NT2/D1 (cell line): ENCODE measurements around the gene NR2E3.

ENCODE experiments used
- DNase-seq: peaks from one replicate; pipeline ENCODE4 v3.0.0-alpha.2; 2011; ENCODE audit warnings: low read depth, low spot score
- H3K27me3 ChIP-seq: 2 replicates; pipeline ENCODE4 v1.6.0; 2011; ENCODE audit warnings: mild to moderate bottlenecking; ENCODE audit not compliant: insufficient read length, insufficient read depth
- H3K36me3 ChIP-seq: 2 replicates; pipeline ENCODE4 v1.6.1; 2011; ENCODE audit warnings: mild to moderate bottlenecking, low read length, mixed read lengths; ENCODE audit not compliant: insufficient read depth, insufficient read length
- H3K4me1 ChIP-seq: 2 replicates; pipeline ENCODE4 v1.5.1; 2011; ENCODE audit not compliant: insufficient read depth, insufficient read length
- H3K4me3 ChIP-seq: 2 replicates; pipeline ENCODE4 v1.5.1; 2011; ENCODE audit warnings: low read depth; ENCODE audit not compliant: insufficient read length
- H3K9ac ChIP-seq: 2 replicates; pipeline ENCODE4 v1.6.0; 2011; ENCODE audit warnings: low read depth; ENCODE audit not compliant: insufficient read length
- H3K9me3 ChIP-seq: 2 replicates; pipeline ENCODE4 v1.5.1; 2011; ENCODE audit warnings: mild to moderate bottlenecking, low read length; ENCODE audit not compliant: insufficient read depth
- SUZ12 ChIP-seq: IDR thresholded peaks from 2 replicates; pipeline ENCODE4 v1.6.1; 2011; ENCODE audit not compliant: insufficient read length, insufficient read depth; ENCODE audit errors: extremely low read depth
- YY1 ChIP-seq: IDR thresholded peaks from 2 replicates; pipeline ENCODE4 v1.6.1; 2011; ENCODE audit not compliant: insufficient read length, insufficient read depth
- ZNF274 ChIP-seq: IDR thresholded peaks from 2 replicates; pipeline ENCODE4 v1.6.1; 2011; ENCODE audit warnings: mild to moderate bottlenecking, low read depth, low read length

The NR2E3 gene

DNA sequence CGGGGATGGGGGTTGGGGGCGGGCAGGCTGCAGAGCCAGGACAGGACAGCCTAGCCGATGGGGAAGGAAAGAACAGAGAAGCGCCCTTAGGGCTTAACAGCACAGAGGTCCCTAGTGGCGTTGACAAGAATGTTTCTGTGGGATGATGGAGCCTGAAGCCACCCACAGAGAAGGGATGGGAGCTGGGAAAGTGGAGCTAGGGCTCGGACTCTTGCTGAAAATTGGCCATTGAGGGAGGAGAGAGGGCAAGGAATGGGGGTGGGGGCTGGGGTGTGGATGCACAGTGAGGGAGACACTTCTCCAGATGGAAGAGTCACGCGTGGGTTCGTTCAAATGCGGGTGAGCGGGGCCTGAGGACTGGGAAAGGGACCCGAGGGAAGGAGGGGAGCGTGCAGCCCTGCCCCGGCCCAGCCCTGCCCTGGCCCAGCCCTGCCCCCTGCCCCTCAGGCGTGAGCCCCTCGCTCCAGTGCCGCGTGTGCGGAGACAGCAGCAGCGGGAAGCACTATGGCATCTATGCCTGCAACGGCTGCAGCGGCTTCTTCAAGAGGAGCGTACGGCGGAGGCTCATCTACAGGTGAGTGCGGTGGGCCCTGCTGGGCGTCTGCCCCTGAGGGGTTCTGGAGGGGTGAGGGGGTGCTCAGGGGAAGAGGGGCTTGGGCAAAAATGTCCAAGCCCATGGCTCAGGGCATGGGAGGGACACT lies 832 bp downstream of the NR2E3 start:
- Histone ChIP-seq H3K9ac (no peak overlapping the region), H3K27me3 (no peaks in the 10 kb centered on the region), H3K4me3 (no peak overlapping the region), H3K36me3 (no peaks in the 10 kb centered on the region), H3K4me1 (peaks cover 18% of the 10 kb centered on the region), H3K9me3 (no peaks in the 10 kb centered on the region)
- no peak for DNase-seq
- TF ChIP-seq ZNF274 (no peak), SUZ12 (no peak), YY1 (no peak)

DNA sequence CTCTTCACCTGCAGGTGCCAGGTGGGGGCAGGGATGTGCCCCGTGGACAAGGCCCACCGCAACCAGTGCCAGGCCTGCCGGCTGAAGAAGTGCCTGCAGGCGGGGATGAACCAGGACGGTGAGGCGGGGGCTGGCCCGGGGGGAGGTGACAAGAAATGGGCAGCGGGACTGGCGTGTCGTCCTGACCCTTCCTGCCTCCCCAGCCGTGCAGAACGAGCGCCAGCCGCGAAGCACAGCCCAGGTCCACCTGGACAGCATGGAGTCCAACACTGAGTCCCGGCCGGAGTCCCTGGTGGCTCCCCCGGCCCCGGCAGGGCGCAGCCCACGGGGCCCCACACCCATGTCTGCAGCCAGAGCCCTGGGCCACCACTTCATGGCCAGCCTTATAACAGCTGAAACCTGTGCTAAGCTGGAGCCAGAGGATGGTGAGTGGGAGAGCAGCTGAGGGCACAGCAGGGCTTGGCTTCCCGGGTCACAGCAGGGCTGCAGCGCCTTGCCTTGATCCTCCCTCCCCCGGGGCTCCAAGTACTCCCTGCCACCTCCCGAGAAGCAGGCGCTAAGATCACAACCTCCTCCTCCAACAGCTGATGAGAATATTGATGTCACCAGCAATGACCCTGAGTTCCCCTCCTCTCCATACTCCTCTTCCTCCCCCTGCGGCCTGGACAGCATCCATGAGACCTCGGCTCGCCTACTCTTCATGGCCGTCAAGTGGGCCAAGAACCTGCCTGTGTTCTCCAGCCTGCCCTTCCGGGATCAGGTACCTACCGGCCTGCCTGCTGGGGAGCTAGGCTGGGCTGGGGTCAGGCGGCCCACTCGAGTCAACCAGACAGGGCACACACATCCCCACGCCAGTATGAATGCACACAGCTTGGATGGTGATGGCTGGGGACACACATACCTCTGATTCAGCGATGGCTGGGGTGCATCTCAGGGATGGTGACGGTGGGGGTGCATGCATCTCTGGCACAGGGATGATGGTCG lies 1.7 kb downstream of the NR2E3 start:
- Histone ChIP-seq H3K9ac (no peak overlapping the region), H3K4me1 (peaks cover 16% of the 10 kb centered on the region)

DNA sequence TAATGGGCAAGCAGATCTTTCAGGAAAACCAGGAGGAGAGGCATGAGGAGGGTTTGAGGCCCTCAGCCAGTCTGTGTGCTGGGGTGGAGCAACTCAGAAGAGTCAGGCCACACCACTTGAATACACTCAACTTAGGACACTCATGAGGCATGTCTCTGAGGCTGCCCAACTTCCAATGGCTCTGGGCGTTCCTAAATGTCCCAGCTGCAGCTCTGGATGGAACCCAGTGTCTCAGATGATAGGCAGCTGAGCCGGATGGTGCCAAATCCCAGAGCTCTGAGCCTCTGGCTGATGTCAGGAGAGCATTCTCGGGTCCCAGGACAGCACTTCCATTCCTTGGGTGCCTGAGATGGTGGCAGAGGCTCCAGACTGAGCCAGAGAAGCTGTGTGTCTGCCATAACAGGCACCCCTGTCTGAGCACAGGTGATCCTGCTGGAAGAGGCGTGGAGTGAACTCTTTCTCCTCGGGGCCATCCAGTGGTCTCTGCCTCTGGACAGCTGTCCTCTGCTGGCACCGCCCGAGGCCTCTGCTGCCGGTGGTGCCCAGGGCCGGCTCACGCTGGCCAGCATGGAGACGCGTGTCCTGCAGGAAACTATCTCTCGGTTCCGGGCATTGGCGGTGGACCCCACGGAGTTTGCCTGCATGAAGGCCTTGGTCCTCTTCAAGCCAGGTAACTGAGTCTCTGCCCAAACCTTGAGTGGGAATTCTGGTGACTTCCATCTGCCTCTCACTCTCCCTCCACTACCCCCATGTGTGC lies 2.8 kb downstream of the NR2E3 start:
- Histone ChIP-seq H3K4me1 (peaks cover 7% of the 10 kb centered on the region), H3K4me3 (no peak overlapping the region), H3K9ac (no peak overlapping the region), H3K27me3 (no peaks in the 10 kb centered on the region), H3K36me3 (no peaks in the 10 kb centered on the region), H3K9me3 (no peaks in the 10 kb centered on the region)
- TF ChIP-seq YY1 (no peak), ZNF274 (no peak), SUZ12 (no peak)
- DNase-seq: no peak

More for the DNA sequence above, 1.7 kb downstream of the NR2E3 start:
- DNase-seq: no peak
- TF ChIP-seq YY1 (no peak), ZNF274 (no peak), SUZ12 (no peak)
- no peaks in the 10 kb centered on the region for H3K27me3 ChIP-seq
- H3K9me3 ChIP-seq: no peaks in the 10 kb centered on the region
- no peak overlapping the region for H3K4me3 ChIP-seq
- no peaks in the 10 kb centered on the region for H3K36me3 ChIP-seq

DNA sequence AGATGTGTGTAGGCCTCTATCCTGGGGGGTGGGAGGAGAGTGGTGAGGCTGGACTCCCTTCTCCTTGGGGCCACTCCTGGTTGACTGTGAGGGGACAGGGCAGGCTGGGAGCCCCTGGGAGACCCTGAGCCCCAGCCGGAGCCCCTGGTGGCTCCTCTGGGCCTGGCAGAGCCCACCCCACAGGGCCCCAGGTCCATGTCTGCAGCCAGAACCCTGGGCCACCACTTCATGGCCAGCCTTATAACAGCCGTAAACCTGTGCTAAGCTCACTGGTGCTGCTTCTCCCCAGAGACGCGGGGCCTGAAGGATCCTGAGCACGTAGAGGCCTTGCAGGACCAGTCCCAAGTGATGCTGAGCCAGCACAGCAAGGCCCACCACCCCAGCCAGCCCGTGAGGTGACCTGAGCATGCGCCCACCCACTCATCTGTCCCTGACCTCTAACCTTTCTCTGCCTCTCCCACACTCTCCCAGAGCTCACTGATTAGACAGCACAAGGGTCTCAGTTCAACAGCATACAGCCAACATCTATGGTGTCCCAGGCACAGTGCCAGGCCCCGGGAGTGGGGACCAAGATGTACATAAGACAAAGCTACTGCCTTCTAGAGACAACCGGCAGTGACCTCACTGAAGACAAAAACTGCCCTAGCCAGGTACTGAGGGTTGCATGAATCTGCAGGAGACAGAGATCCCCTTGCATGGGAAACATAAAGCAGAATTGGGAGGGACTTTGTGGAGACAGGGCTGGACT lies 3.5 kb downstream of the NR2E3 start:
- TF ChIP-seq SUZ12 (no peak), ZNF274 (no peak), YY1 (no peak)
- Histone ChIP-seq H3K27me3 (no peaks in the 10 kb centered on the region), H3K4me1 (peaks cover 6% of the 10 kb centered on the region)

DNA sequence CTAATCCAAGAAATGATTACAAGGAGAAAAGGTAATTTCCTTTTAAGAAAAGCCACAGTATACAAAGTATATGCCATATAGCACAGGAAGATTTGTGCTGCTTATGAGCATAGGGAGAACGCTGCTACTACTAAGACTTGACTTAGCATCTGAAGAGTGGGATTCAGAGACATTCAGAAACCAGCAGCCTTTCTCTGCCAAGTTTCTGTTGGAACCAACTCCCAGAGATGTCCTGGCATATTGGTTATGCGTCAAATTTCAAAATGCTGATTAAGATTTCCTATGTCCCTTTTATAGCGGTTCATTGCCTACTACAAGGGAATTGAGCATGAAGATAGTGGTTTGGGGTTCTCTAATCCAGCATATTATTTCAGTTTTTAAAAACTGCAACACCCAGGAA lies 4.9 kb downstream of the NR2E3 start:
- Histone ChIP-seq H3K27me3 (no peaks in the 10 kb centered on the region), H3K4me3 (no peak overlapping the region), H3K36me3 (no peaks in the 10 kb centered on the region), H3K9ac (no peak overlapping the region), H3K9me3 (peaks cover 10% of the 10 kb centered on the region), H3K4me1 (peaks cover 4% of the 10 kb centered on the region)
- DNase-seq: no peak
- TF ChIP-seq YY1: no peak
- no peak for TF ChIP-seq ZNF274
- TF ChIP-seq SUZ12: no peak

More for the DNA sequence above, 3.5 kb downstream of the NR2E3 start:
- H3K9ac ChIP-seq: no peak overlapping the region
- DNase-seq: no peak
- no peak overlapping the region for H3K4me3 ChIP-seq
- H3K9me3 ChIP-seq: no peaks in the 10 kb centered on the region
- no peaks in the 10 kb centered on the region for H3K36me3 ChIP-seq

DNA sequence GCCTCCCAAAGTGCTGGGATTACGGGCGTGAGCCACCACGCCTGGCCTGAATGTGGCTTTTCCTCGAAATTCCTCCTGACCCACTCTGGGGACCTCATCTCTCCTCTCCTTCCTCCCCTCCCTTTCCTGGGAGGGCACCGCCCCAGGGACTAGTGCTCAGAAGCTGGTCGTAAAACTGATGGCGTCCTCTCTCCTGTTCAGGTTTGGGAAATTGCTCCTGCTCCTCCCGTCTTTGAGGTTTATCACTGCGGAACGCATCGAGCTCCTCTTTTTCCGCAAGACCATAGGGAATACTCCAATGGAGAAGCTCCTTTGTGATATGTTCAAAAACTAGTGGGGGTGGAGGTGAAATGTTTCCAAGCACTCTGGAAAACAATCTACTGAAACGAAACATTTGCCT lies 7.0 kb downstream of the NR2E3 start:
- no peak for DNase-seq
- no peak for TF ChIP-seq YY1
- no peak for TF ChIP-seq SUZ12
- no peak for TF ChIP-seq ZNF274

DNA sequence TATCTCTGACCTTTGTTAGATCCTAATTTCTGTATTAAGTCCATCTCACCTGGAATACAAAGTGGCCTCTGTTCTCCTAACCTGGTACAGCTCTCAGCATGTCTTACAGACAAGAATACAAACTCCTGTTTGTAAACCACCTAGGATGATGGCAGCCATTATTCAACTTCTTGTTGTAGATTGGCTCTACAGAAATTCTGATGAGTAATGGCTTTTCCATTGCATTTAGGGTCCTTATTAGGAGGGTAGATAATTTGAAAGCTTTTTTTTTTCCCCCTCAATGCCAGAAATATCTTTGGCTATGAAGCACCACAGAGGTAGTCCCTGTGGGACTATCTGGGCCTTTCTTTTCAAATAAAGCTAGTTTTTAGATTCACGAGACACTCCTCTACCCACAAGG lies 9.8 kb downstream of the NR2E3 start:
- no peaks in the 10 kb centered on the region for H3K27me3 ChIP-seq
- no peak overlapping the region for H3K9ac ChIP-seq
- H3K4me3 ChIP-seq: no peak overlapping the region
- TF ChIP-seq SUZ12 (no peak), ZNF274 (no peak), YY1 (no peak)
- H3K4me1 ChIP-seq: no peaks in the 10 kb centered on the region
- H3K9me3 ChIP-seq: peaks cover 50% of the 10 kb centered on the region
- no peaks in the 10 kb centered on the region for H3K36me3 ChIP-seq
- DNase-seq: no peak

More for the DNA sequence above, 7.0 kb downstream of the NR2E3 start:
- no peaks in the 10 kb centered on the region for H3K4me1 ChIP-seq
- no peak overlapping the region for H3K4me3 ChIP-seq
- no peaks in the 10 kb centered on the region for H3K36me3 ChIP-seq
- H3K9me3 ChIP-seq: peaks cover 30% of the 10 kb centered on the region
- H3K9ac ChIP-seq: no peak overlapping the region
- H3K27me3 ChIP-seq: no peaks in the 10 kb centered on the region
